HG02973 (cell line): Measurements from ENCODE around the gene RBM8A.

Experiments
- ATAC-seq: cut with Tn5 transposase; IDR thresholded peaks from one replicate; pipeline ENCODE4 v1.9.1; 2021; ENCODE audit warnings: moderate library complexity; ENCODE audit not compliant: unreplicated experiment

The RBM8A gene

DNA sequence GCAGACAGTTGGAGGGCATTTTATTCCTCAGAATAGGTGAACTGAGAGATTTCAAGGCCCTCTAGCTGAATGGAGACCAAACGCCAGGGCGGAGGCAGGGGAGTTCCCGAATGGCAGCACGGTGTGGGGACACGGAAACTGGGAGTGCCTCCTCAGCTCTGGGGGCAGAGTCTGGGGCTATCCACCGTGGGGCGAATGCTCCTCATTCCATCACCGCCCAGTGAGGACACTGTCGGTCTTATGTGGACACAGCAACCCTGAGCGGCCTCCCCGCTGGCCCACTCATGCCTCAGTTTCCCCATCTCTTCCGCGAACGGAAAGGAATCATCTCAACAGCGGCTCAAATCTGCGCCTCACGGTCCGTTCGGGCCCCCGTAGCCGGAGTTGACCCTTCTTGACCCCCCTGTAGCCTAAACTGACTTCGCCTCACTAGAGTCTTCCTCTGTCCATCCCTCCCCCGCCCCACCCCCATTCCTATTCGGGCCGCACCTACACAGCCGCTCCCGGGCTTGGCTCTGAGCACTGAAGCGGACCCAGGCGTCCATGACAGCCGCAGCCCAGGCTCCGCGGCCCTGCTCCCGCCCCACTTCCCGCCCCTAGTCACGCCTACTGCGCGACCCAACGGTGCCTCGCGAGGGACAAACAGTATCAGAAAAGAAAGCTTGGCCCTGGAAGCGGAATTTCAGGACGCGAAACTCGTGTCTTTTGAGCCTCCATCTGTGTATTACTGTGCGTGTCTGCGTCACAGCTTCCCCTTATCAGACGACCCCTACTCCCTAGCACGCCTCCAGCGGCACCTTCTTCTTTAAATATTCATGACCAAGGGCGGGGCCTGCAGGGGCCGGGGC is 8.9 kb downstream of the RBM8A start, which contains the start of gene PEX11B:
PEX11B (minus strand) TSS at position 574 of the 848 bp plus-strand sequence; CDS start at position 545, 29 bp downstream.
- peak; percentile 54 for ATAC-seq

DNA sequence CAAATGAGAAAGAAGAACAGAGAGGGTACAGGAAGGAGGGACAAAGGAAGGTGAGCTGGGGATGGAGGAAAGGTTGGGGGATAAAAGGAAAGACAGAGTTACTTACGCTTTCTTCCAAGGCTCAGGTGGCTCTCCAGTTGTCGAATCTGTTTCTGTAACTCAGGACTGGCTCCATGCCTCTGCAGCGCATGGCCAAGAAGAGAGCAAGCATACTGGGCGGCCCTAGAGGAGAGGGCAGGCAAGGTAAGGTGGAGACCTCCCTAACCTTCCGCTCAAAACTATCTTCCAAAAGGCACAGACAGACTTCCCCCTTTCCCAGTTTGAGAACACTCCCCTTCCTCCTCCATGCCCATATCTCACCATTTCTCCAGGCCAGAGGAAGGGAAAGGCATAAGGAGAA is 9.7 kb downstream of the RBM8A start:
- ATAC-seq: no peak

DNA sequence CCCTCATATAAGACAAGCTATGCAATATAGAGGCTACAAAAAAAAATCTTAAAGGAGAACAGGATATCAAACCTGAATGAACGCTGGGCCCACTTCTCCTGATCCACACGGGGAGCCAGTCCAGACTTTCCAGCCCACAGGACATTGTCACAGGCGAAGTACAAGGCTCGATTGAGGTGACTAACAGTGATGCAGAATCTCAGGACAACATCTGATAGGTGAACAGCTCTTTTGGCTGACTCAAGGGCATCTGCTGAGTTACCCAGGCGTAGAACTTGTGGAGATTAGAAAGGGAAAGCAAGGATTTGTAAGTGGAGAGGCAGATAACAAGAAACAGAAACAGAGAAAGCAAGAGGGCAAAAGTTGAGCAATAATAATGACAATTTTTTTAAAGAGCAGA is 10.5 kb downstream of the RBM8A start:
- no peak for ATAC-seq

DNA sequence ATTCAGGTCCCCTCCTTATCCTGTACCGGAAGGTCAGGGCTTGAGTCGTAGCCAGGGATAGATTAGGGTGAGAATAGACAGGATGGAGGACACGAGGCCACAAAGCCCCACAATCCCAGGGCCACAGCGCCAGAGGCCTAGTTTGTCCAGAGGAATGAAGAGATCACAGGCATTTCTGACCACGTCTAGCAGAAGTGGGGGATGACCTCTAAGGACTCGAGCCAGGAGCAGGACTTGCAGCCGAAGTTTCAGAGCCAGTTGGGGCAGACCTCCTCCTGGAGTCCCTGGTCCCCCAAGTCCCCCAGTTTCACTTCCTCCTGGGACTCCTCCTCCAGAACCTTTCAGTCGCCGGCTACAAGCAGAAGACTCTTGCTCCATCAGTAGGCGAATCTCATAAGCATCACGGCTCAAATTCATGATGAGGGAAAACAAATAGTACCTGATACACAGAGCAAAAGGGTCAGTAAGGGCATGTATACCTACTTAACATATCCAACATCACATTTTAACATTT is 15.1 kb downstream of the RBM8A start:
- no peak for ATAC-seq

DNA sequence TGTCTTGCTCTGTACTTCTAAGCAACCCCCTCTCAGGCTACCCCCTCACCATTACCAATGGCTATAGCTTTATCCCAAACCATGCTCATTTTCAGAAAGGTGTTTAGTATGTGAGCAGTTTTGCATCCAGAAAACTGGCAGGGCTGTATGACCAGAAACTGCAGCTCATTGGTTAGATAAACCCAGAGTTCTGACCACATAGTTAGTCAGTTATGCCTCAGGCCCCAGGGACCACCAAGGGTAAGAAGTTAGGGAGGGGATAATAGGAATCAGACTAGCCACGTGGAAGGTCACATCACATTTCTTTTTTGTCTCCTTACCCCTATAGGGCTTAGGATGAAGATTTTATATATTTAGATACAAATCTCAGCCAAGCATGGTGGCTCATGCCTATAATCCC is 18.6 kb downstream of the RBM8A start:
- no peak for ATAC-seq

DNA sequence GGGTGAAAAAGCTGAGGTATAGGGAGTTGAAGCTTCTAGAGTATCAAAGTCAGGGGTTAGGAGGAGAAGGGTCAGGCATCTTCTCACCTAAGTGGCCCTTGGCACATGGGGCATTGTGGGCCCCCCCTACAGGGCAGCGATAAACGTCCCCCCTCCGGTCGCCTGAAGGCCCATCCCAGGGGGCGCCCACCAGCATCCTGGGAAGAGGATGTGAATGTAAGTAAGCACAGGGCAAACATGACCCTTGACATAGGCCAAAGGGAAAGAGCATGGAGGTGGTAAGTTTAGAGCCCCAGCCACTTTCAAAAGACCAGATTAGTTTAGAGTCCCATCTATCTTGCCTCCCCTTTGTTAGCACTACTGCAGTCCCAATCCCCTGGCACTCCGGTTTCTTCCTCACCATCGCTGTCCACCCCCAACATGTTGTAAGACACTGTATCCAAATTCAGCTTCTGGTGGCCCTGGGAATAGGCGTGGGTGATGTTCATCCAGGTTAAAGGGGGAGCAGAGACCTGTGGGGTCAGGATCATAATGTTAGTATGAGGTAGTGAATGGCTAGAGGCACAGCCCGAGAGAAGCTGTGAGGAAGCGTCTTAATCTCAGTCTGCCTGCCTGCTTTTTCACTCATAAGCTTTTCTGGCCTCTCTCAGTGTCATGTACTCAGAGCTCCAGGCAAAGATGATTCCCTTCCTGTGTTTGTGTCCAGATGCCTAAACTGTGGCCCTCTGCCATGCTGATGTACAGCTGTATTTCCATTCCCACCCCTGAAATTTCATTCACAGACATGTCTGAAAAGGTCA is 20.1 kb downstream of the RBM8A start:
- no peak for ATAC-seq

DNA sequence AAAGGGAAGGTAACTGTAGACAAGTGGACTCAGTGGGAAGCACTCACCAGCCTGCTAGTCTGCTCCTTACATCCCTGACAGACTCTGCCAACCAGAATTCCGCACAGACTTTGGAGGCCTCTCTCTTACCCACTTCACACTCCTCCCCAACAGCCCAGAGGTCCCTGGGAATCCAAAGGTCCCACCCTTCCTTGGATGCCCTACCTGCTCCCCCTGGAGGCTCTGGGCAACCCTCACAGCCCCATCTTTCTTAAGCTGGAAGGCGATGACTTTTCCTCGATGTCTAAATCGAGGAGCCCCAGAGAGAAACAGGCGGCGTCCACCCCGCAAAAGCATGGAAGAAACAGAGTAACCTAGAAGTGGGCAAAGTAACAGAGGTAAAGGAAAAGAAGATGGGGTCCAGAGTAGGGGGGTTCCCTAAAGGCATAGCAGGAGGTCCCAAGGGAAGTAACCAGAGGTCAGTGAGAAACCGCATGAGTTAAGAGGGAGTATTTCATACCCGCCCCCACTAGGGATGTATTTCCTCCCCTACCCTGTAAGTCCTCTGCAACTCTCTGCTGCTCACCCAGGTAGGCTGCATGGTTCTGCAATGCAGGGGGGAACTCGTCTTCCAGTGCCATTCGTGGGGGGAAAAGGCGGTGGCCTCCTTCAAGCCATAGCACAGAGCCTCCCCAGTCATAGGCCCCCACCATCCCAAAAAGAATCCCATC is 25.8 kb downstream of the RBM8A start:
- ATAC-seq: no peak

DNA sequence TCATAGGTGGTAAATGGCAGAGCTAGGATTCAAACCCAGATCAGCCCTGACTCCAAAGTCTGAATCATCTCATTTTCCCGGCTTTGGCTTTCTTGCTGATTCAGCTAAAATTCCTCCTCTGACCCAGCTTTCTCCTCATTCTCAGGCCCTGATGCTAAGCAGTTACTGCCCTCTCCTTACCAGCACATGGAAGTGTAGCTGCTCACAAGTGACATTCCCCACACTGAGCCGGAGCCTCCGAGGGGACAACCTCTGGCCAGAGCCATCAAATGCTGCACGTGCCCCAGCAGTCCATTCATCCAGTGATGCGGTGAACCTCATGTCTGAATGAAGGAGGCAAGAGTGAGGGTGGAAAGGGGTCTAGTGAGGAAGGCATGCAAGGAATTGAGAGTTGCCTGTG is 28.5 kb downstream of the RBM8A start:
- ATAC-seq: no peak

DNA sequence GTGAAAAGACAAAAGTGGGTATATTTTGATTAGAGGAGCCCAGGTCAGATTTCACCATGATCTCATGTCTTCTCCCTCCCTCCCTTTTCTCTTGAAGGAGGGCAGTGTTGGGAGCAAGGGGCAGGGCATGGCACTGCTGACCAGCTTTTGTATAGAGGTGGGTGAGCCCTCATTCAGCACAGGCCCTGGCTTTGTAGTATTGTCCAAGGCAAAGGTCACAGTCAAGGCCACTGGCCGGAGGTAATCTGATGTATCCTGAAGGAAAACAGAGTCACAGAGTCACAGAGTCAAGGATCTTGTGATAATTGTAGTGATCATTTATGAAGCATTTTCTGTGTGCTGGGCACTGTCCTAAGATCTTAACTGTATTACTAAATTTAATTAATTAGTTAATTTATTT is 29.3 kb downstream of the RBM8A start:
- no peak for ATAC-seq

DNA sequence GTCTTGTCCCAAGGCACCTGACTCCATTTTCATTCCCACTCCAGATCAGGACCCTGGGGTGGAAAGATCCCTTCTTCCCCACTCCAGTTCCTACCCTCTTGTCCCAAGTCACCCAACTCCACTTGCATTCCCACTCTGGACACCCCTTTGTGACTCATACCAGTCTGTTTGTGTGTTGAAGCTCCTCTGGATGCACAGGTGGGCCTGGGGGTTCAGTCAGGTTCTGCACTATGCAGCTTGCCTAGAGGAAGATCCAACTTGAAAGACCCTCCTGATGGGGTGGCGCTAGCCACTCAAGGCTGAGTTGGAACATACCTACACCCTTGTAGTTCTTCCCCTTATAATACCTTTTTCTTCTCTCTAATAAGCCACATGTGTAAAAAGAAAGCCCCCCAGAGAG is 31.8 kb downstream of the RBM8A start:
- ATAC-seq: no peak

DNA sequence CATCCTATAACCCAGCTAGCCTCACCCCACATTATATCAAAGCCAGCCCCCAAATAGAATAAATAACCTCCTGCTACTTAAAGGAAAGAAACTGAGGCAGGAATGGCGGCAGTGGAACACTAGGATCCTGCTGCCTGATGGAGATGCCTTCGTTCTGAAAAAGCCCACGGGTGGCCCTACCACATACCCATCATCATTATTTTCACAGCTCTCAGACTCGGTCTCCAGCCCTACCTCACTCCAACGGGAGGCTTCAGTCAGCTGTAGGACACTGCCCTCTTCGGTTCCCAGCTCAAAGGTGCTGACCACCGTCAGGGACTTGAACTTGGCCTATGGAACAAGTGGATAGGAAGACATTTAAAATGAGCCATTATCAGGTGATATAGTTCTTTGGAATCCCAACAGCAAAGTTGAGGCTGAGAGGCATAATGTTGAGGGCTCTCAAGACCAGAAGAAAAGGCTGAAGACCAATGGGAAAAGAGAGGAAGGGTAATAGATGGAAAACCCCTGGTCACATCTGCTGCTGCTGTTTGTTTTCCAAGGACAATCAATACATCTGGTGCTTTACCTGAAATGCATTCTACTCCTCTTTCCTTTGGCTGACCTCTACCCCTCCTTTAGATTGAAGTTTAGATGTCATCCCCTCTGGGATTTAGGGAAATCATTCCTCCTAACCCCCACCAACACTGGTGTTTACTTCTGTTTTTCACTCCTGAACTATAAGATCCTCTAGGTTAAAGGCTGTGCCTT is 33.8 kb downstream of the RBM8A start:
- no peak for ATAC-seq

DNA sequence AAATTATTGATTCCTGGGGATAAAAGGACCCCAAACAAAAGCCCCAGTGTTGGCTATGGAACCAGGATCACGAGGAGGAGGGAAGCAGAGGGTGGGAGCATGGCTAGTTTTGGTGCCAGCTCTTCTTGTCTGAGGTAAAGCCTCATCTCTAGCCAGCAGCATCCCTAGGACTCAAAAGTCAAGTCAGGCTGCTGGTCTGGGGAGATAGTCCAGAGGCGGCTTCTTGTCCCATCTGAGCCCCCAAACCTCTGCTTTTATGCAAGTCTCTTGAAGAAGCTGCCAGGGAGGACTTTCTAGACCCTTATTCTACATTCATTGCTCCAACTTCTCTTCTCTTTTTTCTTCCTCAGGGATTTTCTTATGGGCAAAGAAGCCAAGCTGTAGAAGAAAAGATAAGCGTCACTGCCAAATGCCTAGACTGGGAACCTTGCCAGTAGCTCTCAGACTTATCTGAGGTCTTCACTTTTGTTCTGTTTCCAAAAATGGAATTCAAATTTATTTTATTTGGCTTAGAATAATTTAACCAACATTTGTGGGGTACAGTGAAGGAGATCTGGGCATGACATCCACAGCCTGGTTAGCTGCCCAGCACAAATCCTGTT is 34.7 kb downstream of the RBM8A start:
- no peak for ATAC-seq

DNA sequence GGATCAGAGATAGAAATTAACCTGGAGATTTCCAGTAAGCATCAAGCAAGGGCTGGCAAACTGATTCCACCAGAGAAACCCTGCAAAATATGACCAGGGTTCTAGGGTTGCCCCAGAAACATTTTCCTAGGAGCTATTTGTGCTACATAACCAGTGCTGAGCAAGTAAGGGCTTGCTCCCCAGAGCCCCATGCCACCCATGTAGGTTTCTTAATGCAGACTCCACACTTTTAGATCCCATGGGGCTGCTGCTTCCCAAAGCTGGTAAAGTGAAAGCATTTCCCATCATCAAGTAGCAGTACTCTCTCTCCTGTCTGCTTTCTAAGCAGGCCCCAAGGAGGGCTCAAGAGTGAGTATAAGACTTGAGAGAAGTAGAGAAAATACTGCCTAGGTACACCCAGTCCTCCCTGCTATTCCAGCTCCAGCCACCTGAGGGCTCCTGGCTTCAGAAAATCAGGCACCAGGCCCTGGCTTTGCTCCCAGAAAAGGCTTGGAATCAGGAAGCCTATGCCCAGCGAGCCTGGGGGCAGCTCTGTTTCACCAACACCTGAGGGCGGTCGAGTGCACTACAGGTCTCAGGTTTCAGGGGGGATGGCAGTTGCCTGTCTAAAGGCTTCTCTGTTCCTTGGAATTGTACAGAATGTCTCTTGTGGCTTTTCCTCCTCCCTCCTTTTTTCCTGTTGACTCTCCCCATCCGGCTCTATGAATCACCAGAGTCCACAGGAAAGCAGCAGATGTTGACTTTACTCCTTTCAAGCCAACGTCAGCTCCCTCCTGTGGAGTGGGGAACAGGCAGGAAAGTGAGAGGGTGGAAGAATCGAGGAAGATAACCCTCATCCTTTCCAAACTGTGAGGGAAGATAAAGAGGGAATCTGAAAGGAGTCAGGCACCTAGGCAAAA is 35.4 kb downstream of the RBM8A start:
- no peak for ATAC-seq

DNA sequence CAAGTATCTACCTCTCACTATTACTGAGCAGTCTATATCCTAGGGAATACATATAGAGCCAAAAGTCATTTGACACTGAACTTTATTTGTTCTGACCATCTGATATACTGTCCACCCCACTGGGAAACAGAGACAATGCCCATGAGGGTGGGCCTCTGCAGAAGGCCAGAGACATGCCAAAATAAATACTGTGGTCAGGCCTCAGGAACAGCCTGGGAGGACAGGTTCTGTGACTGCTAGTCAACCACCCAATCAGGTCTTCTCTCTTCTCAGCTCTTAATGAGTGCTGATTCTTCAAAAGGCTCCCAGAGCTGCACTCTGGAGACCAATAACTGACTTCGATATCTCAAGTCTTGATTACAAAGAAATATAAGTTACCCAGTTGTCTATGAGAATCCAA is 36.1 kb downstream of the RBM8A start:
- no peak for ATAC-seq

DNA sequence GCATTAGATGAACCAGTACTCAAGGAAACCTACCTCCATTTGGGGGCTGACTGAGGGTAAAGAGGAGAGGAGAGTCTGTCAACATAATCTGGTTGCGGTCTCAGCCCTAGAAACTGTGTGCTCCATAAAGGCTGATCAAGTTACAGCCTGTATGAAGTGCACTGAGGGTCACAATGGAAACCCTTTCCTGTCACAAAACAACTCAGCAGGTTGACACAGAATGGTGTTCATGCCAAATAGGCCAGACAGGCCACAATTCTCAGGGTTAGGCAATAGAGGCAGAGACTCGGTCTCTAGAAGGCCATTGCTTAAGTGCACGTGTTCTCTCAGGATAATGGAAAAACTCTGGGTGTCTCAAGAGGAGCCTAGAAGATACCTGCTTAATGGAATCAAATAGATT is 37.6 kb downstream of the RBM8A start:
- no peak for ATAC-seq

DNA sequence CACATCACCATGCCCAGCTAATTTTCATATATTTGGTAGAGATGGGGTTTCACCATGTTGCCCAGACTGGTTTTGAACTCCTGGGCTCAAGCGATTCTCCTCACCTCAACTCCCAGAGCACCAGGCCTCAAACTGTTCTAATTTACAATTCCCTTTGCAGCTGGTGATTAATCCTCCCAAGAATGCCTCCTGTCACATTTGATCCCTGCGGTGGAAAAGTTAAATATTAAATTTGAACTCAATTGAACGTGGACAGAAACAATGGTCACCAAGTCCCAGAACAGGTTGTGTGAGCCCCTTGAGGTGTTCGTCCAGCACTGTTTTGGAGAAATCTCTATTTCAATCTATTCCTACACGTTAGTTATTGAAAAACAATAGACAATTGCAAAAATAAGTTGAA is 39.7 kb downstream of the RBM8A start:
- no peak for ATAC-seq

DNA sequence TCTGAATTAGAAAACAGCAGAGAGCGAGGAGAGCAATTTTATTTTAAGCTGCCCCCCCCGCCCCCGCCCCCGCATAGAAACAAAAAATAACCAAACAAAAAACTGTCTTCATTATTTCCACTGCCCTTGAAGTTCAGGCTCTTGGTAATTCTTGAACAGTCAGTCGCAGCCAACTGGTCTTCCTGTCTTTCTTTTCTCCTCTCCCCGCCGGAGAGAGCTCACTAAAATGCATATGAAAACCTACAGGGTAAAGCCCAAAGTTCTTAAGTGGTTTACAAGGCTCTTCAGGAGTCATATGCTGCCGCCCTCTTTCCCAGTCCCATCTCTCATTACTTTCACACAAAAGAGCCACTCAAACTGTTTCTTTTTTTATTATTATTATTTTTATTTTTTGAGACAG is 40.5 kb downstream of the RBM8A start:
- ATAC-seq: no peak

DNA sequence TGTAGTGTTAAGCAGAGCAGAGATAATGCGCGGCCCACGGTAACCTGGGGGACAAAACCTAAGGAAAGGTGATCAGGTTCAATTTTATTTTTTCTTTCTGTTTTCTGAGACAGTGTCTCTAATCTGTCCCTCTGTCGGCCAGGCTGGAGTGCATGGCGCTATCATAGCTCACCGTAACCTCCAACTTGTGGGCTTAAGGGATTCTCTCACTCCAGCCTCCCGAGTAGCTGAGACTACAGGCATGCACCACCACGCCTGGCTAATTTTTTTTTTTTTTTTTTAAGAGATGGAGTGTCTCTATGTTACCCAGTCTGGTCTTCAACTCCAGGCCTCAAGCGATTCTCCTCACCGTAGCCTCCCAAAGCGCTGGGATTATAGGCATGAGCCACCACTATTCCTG is 40.9 kb downstream of the RBM8A start:
- no peak for ATAC-seq

DNA sequence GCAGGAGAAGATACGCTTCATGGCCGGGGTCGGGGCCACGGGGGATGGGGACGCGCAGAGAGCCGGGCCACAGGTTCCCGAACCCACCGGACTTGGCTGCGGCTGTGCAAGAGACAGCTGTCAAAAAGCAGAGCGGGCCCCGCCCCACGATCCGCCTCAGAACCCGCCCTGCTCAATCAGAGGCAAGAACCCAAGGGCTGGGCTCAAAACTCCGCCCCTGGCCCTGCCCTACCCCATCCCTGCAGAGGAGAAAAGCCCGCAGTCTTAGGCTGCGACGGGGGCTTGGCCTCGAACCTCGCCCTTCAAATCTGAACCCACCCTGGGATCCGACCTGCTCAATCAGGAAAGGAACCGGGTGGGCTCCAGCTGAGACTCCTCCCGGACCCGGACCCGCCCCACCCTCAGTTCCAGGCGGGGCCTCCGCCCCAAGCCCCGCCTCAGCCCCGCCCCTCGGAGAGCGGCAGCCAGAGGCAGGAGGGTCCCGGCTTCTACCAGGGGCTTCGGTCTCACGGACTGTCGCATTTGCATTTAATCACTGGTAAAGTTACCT is 41.5 kb downstream of the RBM8A start, which contains the start of gene ANKRD35:
ANKRD35 (minus strand) TSS at position 129 of the 550 bp plus-strand sequence; CDS start at position 21, 108 bp downstream.
- ATAC-seq: peak; percentile 98
